GM12892 (cell line): Measurements from ENCODE around the gene NPC1L1.
A peak's percentile ranks its signal among the peaks of the same experiment; 100 is the strongest.
"Not testable (repeated sequence)": the region's sequence is repeated elsewhere in the genome, so short reads cannot be mapped to it uniquely, and the experiment has no call there.

Experiments
- DNase-seq: peaks from one replicate; pipeline ENCODE4 v3.0.0; 2011; ENCODE audit not compliant: insufficient read length
- FAIRE-seq: peaks from 2 replicates; lab custom pipeline; 2011; peaks lifted over from hg19 to GRCh38; lab: Jason Lieb, UNC
- POLR2A ChIP-seq: IDR thresholded peaks from 2 replicates; pipeline ENCODE4 v1.6.1; 2011; ENCODE audit warnings: low read depth, low read length, control low read depth
- POLR2AphosphoS5 ChIP-seq: IDR thresholded peaks from 2 replicates; pipeline ENCODE4 v1.6.1; 2011; ENCODE audit warnings: low read depth, low read length, control low read depth
- TAF1 ChIP-seq: IDR thresholded peaks from 2 replicates; pipeline ENCODE4 v1.6.1; 2011; ENCODE audit warnings: low read depth, mild to moderate bottlenecking, control low read depth, low read length, borderline replicate concordance

NPC1L1 gene

DNA sequence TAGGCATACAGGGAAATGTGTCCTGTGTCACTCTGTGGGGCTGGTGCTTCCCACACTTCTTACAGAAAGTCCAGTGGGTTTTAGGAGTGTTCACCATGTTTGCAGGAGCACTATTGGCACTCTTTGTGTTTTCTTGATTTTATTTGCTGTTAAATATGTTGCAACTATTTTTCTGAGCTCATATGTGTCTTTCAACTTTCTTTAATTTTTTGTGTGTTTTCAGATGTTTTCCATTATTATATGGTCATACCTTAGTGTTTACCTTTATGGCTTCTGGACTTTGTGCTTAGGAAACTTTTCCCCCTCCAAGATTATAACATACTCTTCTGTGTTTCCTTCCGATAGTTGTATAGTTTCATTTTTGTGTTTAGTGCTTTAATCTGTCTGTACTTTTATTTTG is 29.9 kb downstream of the NPC1L1 start:
- DNase-seq: no peak
- TF ChIP-seq TAF1: no peak
- no peak for TF ChIP-seq POLR2AphosphoS5
- TF ChIP-seq POLR2A: no peak
- no peak for FAIRE-seq

DNA sequence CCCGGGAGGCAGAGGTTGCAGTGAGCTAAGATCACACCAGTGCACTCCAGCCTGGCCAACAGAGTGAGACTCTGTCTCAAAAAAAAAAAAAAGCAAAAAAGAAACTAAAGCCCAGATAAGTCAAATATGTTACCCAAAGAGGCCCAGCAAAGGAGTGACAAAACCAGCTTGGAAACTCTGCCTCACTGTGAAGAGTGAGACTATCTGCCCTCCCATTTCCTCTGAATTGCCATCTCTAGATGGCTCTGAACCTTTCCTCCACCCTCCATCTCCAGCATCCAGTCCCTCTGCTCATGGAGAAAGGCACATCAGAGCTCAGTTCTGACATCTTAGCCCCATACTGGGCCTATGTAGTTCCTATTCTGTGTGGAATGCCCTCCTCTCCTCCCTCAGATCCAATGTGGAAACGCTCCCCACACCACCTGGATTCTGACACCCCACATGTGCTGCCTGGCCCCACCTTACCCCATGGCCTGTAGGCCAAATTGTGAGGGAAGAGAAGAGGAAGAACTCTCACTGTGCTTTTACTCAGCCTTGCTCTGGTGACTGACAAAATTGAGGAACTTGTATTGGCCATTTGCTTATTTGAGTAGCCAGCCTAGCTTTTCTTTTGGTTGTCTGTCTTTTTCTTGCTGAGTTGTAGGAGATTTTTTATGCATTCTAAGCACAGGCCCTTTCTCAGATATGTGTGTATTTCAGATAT is 32.7 kb downstream of the NPC1L1 start:
- FAIRE-seq: no peak
- no peak for DNase-seq
- TF ChIP-seq POLR2AphosphoS5 (no peak), POLR2A (no peak), TAF1 (no peak)

DNA sequence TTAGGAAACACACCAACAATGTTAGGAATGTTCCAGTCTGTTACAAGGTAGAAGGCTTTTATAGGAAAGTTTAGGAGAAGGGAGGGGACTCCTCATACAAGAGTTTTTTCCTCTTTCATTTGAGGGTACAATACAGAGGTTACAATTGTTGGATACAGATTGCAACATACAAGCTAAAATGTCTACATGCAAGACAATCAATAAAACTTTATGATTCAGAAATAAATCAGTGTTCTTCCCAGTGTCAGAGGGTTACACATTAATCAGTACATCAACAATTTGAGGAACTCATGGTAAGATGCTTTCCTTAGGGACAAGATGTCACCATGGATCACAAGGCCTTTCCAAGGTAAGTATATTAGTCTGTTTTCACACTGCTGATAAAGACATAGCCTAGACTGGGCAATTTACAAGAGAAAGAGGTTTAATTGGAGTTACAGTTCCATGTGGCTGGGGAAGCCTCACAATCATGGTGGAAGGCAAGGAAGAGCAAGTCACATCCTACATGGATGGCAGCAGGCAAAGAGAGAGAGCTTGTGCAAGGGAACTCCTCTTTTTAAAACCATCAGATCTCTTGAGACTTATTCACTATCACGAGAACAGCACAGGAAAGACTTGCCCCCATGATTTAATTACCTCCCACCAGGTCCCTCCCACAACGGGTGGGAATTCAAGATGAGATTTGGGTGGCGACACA is 34.4 kb downstream of the NPC1L1 start:
- DNase-seq: not testable (repeated sequence)
- FAIRE-seq: peak; percentile 14

DNA sequence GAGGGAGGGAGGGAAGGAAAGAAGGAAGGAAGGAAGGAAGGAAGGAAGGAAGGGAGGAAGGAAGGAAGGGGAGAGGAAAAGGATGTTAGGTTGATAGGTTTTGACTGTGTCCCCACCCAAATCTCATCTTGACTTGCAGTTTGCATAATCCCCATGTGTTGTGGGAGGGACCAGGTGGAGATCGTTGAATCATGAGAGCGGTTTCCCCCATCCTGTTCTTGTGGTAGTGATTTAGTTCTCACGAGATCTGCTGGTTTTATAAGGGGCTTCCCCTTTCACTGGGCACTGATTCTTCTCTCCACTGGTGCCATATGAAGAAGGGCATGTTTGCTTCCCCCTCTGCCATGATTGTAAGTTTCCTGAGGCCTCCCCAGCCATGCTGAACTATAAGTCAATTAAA is 35.5 kb downstream of the NPC1L1 start:
- DNase-seq (no peak), FAIRE-seq (no peak)
- TF ChIP-seq POLR2A (no peak), TAF1 (no peak), POLR2AphosphoS5 (no peak)

DNA sequence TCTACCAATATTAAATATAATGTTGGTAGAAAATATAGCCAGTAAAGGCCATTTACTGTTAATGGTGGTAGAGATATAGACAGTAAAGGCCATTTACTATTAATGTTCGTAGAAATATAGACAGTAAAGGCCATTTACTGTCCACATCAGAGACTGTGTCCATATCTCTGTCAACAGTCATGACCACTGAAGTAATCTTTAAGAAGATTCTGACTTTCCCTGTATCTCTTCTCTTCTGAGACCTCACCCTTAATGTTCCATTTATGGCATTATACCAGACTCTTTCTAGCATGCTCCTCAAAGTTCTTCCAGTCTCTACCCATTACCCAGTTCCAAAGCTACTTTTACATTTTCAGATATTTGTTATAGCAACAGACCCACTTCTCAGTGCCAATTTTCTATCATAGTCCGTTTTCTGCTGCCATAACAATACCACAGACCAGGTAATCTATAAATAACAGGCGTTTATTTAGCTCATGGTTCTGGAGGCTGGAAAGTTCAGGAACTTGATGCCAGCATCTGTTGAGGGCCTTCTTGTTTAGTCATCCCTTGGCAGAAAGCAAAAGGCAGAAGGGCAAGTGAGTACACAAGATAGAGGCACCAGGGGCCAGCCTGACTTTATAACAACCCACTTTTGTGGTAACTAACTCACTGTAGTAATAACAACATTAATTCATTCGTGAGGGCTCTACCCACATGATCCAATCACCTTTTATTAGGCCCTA is 42.7 kb downstream of the NPC1L1 start:
- FAIRE-seq: no peak
- TF ChIP-seq POLR2A: no peak
- no peak for TF ChIP-seq TAF1
- no peak for TF ChIP-seq POLR2AphosphoS5
- DNase-seq: no peak

DNA sequence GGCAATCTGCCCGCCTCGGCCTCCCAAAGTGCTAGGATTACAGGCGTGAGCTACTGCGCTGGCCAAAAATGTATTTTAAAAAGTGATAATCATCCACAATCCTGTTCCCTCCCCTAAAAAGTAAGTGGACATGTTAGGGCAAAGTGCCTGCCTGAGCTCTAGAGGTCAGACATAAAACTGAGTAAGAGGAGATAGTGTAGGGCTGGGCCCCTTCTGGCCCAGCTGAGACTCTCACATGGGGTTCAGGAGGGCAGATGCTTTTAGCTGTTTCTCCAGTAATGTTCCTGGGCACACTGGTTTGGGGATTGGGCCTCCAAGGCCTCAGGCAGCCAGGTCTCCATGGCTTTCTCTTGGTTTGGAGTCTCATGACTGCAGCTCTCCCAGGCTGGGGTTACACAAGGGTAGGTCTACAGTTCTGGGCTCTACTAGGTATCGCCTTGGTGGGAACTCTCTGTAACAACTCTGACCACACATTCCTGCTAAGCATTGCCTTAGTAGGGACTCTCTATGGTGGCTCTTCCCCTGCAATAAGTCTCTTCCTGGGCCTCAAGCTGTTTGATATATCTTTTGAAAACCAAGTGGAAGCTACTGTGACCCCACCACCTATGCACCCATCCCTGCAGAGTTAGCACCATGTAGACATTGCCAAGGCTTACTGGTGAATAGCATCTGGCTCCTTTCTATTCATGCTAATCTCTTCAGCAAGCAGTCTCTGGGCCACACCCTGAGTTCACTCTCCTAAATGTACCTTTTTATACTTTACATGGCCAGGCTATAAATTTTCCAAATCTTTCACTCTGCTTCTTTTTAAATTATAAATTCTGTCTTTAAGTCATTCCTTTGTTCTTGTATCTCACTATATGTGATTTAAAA is 43.7 kb downstream of the NPC1L1 start:
- TF ChIP-seq TAF1 (no peak), POLR2AphosphoS5 (no peak), POLR2A (no peak)
- no peak for DNase-seq
- no peak for FAIRE-seq

DNA sequence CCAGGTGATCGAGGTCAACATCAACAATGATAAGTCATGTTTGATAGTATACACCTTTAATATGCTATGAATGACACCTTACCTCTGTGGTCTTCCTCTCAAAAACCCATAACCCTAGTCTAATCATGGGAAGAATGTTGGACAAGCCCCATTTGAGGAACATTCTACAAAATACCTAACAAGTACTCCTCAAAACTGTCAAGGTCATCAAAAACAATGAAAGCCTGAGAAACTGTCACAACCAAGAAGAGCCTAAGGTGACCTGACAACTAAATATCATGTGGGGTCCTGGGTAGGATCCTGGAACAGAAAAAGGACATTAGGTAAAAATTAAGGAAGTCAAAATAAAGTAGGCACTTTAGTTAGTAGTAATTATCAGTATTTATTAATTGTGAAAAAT is 44.7 kb downstream of the NPC1L1 start:
- no peak for TF ChIP-seq POLR2AphosphoS5
- TF ChIP-seq TAF1: no peak
- TF ChIP-seq POLR2A: no peak
- no peak for FAIRE-seq
- no peak for DNase-seq

DNA sequence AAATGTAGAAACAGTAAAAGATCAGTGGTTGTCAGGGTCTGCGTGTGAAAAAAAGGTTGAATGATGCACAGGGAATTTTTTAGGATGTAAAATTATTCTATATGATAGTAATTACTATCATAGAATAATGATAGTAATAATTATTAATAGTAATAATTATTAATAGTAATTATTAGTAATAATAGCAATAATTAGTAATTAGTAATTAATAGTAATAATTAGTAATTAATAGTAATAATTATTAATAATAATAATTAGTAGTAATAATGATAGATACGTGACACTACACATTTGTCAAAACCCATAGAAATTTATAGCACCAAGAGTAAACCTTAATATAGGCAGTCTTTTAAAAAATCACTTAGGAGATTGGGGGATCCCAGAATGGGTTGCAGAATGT is 46.2 kb downstream of the NPC1L1 start:
- no peak for DNase-seq
- FAIRE-seq: no peak
- TF ChIP-seq TAF1: no peak
- TF ChIP-seq POLR2AphosphoS5: no peak
- TF ChIP-seq POLR2A: no peak

DNA sequence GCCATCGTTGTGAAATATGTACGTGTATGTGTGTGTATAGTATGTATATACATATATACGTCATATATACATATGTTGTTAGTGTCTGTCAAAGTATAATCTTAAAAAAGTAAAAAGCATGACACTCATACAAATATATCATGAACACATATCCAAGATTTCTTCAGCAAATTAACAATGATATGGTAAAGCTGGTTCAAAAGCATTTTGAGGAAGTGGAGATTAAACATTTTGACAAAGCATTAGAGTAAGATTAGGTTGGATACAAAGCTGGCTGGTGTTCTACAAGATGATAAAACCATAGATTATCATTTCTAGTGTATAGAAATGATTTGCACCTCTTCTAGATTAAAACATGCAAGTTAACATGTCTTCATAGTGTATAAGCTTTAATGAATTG is 49.9 kb downstream of the NPC1L1 start:
- FAIRE-seq: peak; percentile 14

DNA sequence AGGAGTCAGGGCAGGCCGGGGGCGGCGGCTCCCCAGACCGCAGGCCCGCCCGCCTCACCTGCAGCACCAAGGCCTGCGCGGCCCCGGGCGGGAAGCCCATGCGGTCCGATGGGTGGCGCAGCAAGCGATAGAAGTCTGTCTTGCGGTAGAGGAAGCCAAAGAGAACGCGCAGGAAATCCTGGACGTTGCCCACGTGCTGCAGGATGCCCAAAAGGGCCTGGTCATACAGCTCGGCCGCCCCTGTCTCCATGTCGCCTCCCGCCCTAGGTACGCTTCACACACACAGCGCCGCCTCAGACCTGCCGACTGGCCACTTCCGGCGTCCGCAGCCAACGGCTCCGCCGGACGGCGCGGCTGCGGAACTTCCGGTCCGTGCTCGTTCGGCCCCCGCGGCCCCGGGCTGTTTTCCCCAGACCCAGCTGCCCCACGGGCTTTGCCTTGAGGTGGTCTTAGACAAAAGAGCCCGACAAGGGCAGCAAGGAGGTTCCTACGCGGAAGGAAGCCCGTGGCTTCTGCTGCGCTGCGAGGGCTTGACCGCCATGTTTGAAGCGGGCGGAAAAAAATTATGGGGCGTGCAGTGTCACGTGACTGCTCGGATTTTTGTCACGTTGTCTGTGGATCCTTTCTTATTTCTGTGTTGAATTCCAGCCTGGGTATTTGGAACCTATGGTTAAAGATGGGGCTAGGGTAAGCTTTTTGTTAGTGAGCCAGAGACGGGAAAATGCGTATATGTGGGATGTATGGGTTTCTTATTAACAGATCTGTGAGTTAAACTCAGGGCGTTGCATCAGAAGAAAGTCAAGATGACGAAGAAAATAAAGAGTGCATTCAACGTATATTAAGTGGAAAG is 50.6 kb downstream of the NPC1L1 start, which contains the start of gene NUDCD3:
Gene NUDCD3, minus strand, starts transcription at position 308 of the 850 bp plus-strand sequence. Its CDS starts 58 bp downstream, at position 250.
- peak; percentile 95 for FAIRE-seq
- peak; percentile 91 for TF ChIP-seq POLR2AphosphoS5
- peak; percentile 61 for TF ChIP-seq TAF1
- TF ChIP-seq POLR2A: peak; percentile 83
- DNase-seq: peak; percentile 81

More for the DNA sequence above, 49.9 kb downstream of the NPC1L1 start:
- no peak for DNase-seq
- no peak for TF ChIP-seq POLR2A
- TF ChIP-seq POLR2AphosphoS5: no peak
- no peak for TF ChIP-seq TAF1

DNA sequence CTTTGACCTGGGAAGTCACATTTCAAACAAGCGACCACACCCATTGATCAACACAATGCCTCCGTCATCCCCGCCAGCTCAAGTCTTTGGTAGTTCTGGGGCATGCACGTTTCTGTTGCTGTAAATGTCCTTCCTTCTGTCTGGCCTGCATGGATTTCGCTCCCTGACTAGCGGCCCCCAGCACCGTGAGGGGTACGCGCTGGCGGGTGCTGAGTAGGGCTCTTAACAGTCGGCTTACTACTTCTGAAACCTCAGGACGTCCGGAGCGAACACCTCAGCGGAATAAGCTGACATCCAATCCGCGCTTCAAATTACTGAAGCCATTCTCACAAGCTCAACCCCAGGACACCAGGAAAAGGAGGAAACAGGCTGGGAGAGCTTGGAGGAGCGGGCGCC is 51.2 kb downstream of the NPC1L1 start:
- DNase-seq: no peak
- no peak for FAIRE-seq
- no peak for TF ChIP-seq POLR2AphosphoS5
- no peak for TF ChIP-seq POLR2A
- TF ChIP-seq TAF1: no peak
